Measurements from ENCODE around the gene PODN. TPM values are rescaled to one million over a fixed set of nuclear protein-coding genes. Genes with fewer than 3 reads are reported as not detected.

PODN gene
- total RNA-seq, 1 experiment from 2014 or later = not detected

DNA sequence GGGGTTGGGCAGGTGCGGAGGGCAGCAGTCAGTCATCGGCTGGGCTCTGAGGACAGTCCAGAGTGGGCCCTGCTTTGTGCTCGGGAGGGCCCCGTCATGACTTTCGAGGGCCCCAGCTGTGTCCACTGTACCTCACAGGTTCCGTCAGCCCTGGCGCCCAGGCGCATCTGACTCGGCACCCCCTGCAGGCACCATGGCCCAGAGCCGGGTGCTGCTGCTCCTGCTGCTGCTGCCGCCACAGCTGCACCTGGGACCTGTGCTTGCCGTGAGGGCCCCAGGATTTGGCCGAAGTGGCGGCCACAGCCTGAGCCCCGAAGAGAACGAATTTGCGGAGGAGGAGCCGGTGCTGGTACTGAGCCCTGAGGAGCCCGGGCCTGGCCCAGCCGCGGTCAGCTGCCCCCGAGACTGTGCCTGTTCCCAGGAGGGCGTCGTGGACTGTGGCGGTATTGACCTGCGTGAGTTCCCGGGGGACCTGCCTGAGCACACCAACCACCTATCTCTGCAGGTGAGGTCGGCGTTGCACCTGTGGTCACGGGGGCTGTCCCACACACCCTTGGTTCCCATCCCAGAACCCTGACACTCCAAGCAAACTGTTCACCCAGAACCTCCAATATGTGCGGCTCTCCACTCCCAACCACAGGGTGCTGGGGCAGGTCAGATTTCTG lies 7.8 kb downstream of the PODN start:
- intact Hi-C loops (cut with micrococcal nuclease; ENCODE audit: unreplicated experiment) = loop anchor here (10.0 kb wide), 1 partner anchor 115 kb away; no protein-coding TSS in a partner anchor
- POLR2A ChIA-PET (ENCODE audit: low non-redundant PET) = no interaction called here
- no peaks in the 10 kb centered on the region for H3K36me3 ChIP-seq (ENCODE audit: insufficient read depth, low read length, poor library complexity, severe bottlenecking)
- H3K4me1 ChIP-seq (ENCODE audit: insufficient read depth, low read length, poor library complexity, severe bottlenecking) = no peaks in the 10 kb centered on the region
- H3K9me3 ChIP-seq (ENCODE audit: low read depth, low read length, poor library complexity, severe bottlenecking) = no peaks in the 10 kb centered on the region
- CTCF ChIA-PET = no interaction called here
- H3K4me3 ChIP-seq (ENCODE audit: low read depth, low read length, poor library complexity, severe bottlenecking) = no peak overlapping the region
- no TSS peak for BruUV-seq (replicated peaks)
- TF ChIP-seq, protein P1, sequence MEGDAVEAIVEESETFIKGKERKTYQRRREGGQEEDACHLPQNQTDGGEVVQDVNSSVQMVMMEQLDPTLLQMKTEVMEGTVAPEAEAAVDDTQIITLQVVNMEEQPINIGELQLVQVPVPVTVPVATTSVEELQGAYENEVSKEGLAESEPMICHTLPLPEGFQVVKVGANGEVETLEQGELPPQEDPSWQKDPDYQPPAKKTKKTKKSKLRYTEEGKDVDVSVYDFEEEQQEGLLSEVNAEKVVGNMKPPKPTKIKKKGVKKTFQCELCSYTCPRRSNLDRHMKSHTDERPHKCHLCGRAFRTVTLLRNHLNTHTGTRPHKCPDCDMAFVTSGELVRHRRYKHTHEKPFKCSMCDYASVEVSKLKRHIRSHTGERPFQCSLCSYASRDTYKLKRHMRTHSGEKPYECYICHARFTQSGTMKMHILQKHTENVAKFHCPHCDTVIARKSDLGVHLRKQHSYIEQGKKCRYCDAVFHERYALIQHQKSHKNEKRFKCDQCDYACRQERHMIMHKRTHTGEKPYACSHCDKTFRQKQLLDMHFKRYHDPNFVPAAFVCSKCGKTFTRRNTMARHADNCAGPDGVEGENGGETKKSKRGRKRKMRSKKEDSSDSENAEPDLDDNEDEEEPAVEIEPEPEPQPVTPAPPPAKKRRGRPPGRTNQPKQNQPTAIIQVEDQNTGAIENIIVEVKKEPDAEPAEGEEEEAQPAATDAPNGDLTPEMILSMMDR (conservative IDR thresholded peaks at IDR 0.05; ENCODE audit: low read depth, low read length) = no peak
- no peak for TF ChIP-seq EZH2 (IDR thresholded peaks at IDR 0.05; ENCODE audit: borderline replicate concordance, low read depth, low read length, poor library complexity, severe bottlenecking)
- DNase-seq (ENCODE audit: low spot score) = no peak
- H3K27ac ChIP-seq (ENCODE audit: low read depth, low read length, poor library complexity, severe bottlenecking) = no peak overlapping the region
- no peaks in the 10 kb centered on the region for H3K27me3 ChIP-seq (replicated peaks; ENCODE audit: insufficient read depth, low read depth, low read length, poor library complexity)

DNA sequence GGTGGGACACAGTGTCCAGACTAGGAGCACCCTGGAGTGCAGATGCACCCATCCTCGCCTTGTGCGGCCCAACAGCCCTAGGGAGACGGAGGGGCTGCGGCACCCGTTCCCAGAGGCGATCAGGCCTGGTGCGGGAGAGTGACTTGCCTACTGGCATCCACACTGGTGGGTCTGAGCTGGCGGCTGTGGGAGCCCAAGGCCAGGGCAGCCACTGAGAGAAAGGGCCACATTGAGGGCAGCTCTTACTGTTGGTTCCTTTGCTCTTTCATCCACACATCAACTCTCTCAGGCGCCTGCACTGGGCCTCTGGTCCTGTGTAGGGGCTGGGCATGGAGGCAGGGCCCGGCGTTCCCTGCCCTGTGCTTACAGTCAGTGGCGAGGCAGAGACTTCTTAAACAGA lies 8.6 kb downstream of the PODN start:
- POLR2A ChIA-PET (ENCODE audit: low non-redundant PET) = no interaction called here
- Histone ChIP-seq H3K9me3 (ENCODE audit: low read depth, low read length, poor library complexity, severe bottlenecking) (no peaks in the 10 kb centered on the region), H3K4me3 (ENCODE audit: low read depth, low read length, poor library complexity, severe bottlenecking) (no peak overlapping the region), H3K4me1 (ENCODE audit: insufficient read depth, low read length, poor library complexity, severe bottlenecking) (no peaks in the 10 kb centered on the region), H3K27ac (ENCODE audit: low read depth, low read length, poor library complexity, severe bottlenecking) (no peak overlapping the region), H3K36me3 (ENCODE audit: insufficient read depth, low read length, poor library complexity, severe bottlenecking) (no peaks in the 10 kb centered on the region), H3K27me3 (replicated peaks; ENCODE audit: insufficient read depth, low read depth, low read length, poor library complexity) (no peaks in the 10 kb centered on the region)
- TF ChIP-seq EZH2 (IDR thresholded peaks at IDR 0.05; ENCODE audit: borderline replicate concordance, low read depth, low read length, poor library complexity, severe bottlenecking) = no peak
- DNase-seq (ENCODE audit: low spot score) = no peak
- CTCF ChIA-PET = no interaction called here
- intact Hi-C loops (cut with micrococcal nuclease; ENCODE audit: unreplicated experiment) = no loop called here
- no TSS peak for BruUV-seq (replicated peaks)

DNA sequence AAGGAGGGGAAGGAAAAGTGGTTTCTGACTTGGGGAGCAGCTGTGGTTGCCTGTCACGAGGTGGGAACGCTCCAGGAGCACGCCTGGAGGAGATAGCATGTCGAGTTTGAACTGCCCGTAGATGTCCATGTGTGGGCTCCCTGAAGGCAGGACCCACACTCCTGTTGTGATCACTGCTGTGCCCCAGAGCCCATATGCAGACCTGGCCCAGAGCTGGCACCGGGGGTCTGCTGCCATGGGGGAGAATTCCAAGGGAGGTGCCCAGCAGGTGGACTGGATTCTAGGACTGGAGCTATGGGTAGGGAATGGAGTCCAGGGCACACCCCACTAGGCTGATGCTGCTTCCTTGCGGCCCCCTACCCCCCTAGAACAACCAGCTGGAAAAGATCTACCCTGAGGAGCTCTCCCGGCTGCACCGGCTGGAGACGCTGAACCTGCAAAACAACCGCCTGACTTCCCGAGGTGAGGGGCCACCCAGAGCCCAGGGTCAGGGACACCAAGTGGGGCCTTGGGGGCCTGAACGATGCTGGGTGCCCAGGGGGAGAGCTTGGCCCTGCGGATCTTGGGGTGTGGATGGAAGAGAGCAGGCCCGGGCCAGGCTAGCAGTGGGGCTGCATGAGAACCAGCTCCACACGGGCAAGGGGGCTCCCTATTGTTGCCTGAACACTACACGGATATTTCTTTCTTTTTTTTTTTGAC lies 9.3 kb downstream of the PODN start:
- Histone ChIP-seq H3K4me1 (ENCODE audit: insufficient read depth, low read length, poor library complexity, severe bottlenecking) (no peaks in the 10 kb centered on the region), H3K4me3 (ENCODE audit: low read depth, low read length, poor library complexity, severe bottlenecking) (no peak overlapping the region), H3K27ac (ENCODE audit: low read depth, low read length, poor library complexity, severe bottlenecking) (no peak overlapping the region), H3K9me3 (ENCODE audit: low read depth, low read length, poor library complexity, severe bottlenecking) (no peaks in the 10 kb centered on the region), H3K36me3 (ENCODE audit: insufficient read depth, low read length, poor library complexity, severe bottlenecking) (no peaks in the 10 kb centered on the region), H3K27me3 (replicated peaks; ENCODE audit: insufficient read depth, low read depth, low read length, poor library complexity) (no peaks in the 10 kb centered on the region)
- no peak for TF ChIP-seq EZH2 (IDR thresholded peaks at IDR 0.05; ENCODE audit: borderline replicate concordance, low read depth, low read length, poor library complexity, severe bottlenecking)
- TF ChIP-seq, protein P1 (conservative IDR thresholded peaks at IDR 0.05; ENCODE audit: low read depth, low read length) = no peak
- BruUV-seq (replicated peaks) = no TSS peak
- CTCF ChIA-PET = no interaction called here
- POLR2A ChIA-PET (ENCODE audit: low non-redundant PET) = no interaction called here
- intact Hi-C loops (cut with micrococcal nuclease; ENCODE audit: unreplicated experiment) = no loop called here
- DNase-seq (ENCODE audit: low spot score) = no peak

Measured in A673 (cell line).